GM18526 (cell line): ENCODE data around the gene ZFP36L2.

Experiments
- POLR2A ChIP-seq: IDR thresholded peaks from 3 replicates; pipeline ENCODE4 v1.6.1; 2011; ENCODE audit not compliant: insufficient read length; ENCODE audit errors: extremely low read depth

ZFP36L2 gene

DNA sequence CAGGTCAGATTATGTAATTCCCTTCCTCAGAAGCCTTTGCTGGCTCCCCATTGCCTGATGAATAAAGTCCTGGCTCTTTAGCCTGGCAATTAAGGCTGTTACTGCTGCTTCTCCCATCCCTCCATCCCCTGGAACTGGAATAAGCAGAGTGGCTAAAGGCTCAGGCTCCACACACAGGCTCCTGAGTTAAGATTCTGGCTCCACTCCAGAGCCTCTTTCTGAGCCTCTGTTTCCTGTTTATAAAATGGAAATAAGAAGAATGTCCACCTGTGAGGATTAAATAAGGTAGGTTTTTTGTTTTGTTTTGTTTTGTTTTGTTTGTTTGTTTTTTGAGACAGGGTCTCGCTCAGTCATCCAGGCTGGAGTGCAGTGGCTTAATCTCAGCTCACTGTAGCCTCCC lies 50.0 kb downstream of the ZFP36L2 start:
- TF ChIP-seq POLR2A: no peak

DNA sequence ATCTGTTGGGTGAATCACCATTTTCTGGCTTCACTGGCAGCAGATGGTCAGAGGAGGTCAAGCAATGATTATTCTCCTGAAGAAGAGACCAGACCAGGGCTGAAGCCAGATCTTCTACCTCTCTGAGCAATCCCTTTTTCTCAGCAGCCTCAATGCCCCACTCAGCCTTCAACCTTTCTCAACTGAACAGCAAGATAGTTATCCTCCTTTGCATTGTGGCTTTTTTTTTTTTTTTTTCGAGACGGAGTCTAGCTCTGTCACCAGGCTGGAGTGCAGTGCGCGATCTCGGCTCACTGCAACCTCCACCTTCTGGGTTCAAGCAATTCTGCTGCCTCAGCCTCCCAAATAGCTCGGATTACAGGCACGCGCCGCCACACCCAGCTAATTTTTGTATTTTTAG lies 50.5 kb downstream of the ZFP36L2 start:
- no peak for TF ChIP-seq POLR2A

DNA sequence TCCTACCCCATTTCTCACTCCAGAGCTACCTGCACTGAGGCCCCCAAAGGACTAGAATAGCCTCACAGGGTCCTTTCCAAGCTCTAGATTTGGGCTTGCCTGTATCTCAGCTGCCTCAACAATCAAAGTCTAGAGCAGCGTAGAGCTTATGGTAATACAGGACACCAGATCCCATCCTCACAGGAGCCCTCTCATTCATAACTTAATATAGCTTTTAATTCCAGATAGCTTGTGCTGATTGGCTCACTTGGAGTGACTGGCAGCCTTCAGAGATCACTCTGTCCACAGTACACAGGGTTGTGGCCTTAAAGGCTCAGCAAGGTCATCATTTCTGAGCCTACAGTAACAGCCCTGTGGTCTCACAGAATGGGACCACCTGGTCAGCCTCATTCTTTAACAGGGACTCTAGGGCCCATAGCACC lies 51.4 kb downstream of the ZFP36L2 start:
- TF ChIP-seq POLR2A: no peak

DNA sequence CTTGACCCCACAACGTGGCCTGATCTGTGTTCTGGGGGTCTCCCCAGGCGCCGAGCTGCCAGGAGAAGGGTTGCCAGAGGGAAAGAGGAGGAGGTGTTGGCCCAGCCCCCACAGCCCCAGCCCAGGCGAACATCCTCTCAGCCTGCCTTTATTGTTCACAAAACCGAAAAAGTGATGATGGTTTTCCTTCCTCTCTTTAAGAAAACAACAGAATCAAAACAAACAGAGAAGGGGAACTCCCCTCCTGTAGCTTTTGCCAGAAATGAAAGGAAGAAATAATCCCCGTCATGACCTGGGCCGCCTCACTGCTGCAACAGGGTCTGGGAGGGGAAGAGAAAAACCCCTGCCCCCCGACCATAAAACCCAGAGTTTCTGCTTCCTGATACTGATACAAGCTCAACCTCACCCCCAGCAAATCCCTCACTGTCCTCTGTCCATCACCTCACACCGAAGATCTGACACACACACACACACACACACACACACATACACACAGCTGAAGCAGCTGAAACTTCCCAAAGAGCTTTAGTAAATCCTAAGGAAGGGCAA lies 52.0 kb downstream of the ZFP36L2 start:
- TF ChIP-seq POLR2A: no peak
